Measurements from ENCODE around the gene LNPEP. TPM values are rescaled to one million over a fixed set of nuclear protein-coding genes. Genes with fewer than 3 reads are reported as not detected.

LNPEP gene
- total RNA-seq, 3 donors from 2014 or later, result 20.3 to 22.9 (median 20.6) TPM

GRCh38 chr5:97009921-97010320 is 74.0 kb downstream of the LNPEP start:
- Mint-ChIP-seq H3K4me1 (ENCODE audit: low read depth) (peaks cover 25% of the 10 kb centered on the region), H3K4me3 (no peak overlapping the region)

GRCh38 chr5:97010606-97011005 is 74.7 kb downstream of the LNPEP start:
- no peak overlapping the region for H3K4me3 Mint-ChIP-seq
- no peaks in the 10 kb centered on the region for H3K27me3 Mint-ChIP-seq (ENCODE audit: low read depth)
- H3K36me3 Mint-ChIP-seq (ENCODE audit: insufficient read depth), result peaks cover 24% of the 10 kb centered on the region
- no peaks in the 10 kb centered on the region for H3K9me3 Mint-ChIP-seq
- peaks cover 22% of the 10 kb centered on the region for H3K4me1 Mint-ChIP-seq (ENCODE audit: low read depth)
- ATAC-seq (no peak), DNase-seq (no peak)

More at GRCh38 chr5:97009921-97010320, 74.0 kb downstream of the LNPEP start:
- DNase-seq (no peak), ATAC-seq (no peak)
- Mint-ChIP-seq H3K9me3 (no peaks in the 10 kb centered on the region), H3K36me3 (ENCODE audit: insufficient read depth) (peaks cover 19% of the 10 kb centered on the region), H3K27me3 (ENCODE audit: low read depth) (no peaks in the 10 kb centered on the region)

GRCh38 chr5:97011567-97011966 is 75.7 kb downstream of the LNPEP start:
- Mint-ChIP-seq H3K4me3 (no peak overlapping the region), H3K4me1 (ENCODE audit: low read depth) (peaks cover 22% of the 10 kb centered on the region), H3K9me3 (no peaks in the 10 kb centered on the region), H3K27me3 (ENCODE audit: low read depth) (no peaks in the 10 kb centered on the region), H3K36me3 (ENCODE audit: insufficient read depth) (peaks cover 25% of the 10 kb centered on the region)
- DNase-seq (no peak), ATAC-seq (no peak)

GRCh38 chr5:97019435-97020117 is 83.7 kb downstream of the LNPEP start:
- H3K4me3 Mint-ChIP-seq, result no peak overlapping the region
- H3K4me1 Mint-ChIP-seq (ENCODE audit: low read depth), result peaks cover 18% of the 10 kb centered on the region
- no peaks in the 10 kb centered on the region for H3K9me3 Mint-ChIP-seq
- H3K27me3 Mint-ChIP-seq (ENCODE audit: low read depth), result no peaks in the 10 kb centered on the region
- ATAC-seq, result no peak
- DNase-seq, result no peak
- peaks cover 47% of the 10 kb centered on the region for H3K36me3 Mint-ChIP-seq (ENCODE audit: insufficient read depth)

- Mint-ChIP-seq H3K4me3 (no peak overlapping the region), H3K9me3 (no peaks in the 10 kb centered on the region), H3K4me1 (ENCODE audit: low read depth) (peaks cover 18% of the 10 kb centered on the region), H3K36me3 (ENCODE audit: insufficient read depth) (peaks cover 41% of the 10 kb centered on the region), H3K27me3 (ENCODE audit: low read depth) (no peaks in the 10 kb centered on the region)
- DNase-seq (no peak), ATAC-seq (no peak)
Observed at GRCh38 chr5:97021416-97021815, 85.5 kb downstream of the LNPEP start.

- DNase-seq (no peak), ATAC-seq (peak in 1 of 2 donors; percentile 55)
- Mint-ChIP-seq H3K36me3 (ENCODE audit: insufficient read depth) (peaks cover 37% of the 10 kb centered on the region), H3K4me1 (ENCODE audit: low read depth) (peaks cover 18% of the 10 kb centered on the region), H3K4me3 (no peak overlapping the region), H3K9me3 (no peaks in the 10 kb centered on the region), H3K27me3 (ENCODE audit: low read depth) (no peaks in the 10 kb centered on the region)
Observed at GRCh38 chr5:97022898-97023297, 87.0 kb downstream of the LNPEP start.

GRCh38 chr5:97026721-97027120 is 90.8 kb downstream of the LNPEP start:
- Mint-ChIP-seq H3K4me3 (no peak overlapping the region), H3K4me1 (ENCODE audit: low read depth) (peaks cover 12% of the 10 kb centered on the region), H3K36me3 (ENCODE audit: insufficient read depth) (peaks cover 54% of the 10 kb centered on the region), H3K27me3 (ENCODE audit: low read depth) (no peaks in the 10 kb centered on the region), H3K9me3 (no peaks in the 10 kb centered on the region)
- no peak for ATAC-seq
- no peak for DNase-seq

GRCh38 chr5:97037819-97038218 is 101.9 kb downstream of the LNPEP start:
- H3K9me3 Mint-ChIP-seq, result no peaks in the 10 kb centered on the region
- ATAC-seq (peak; percentile 48 to 62), DNase-seq (no peak)
- H3K4me1 Mint-ChIP-seq (ENCODE audit: low read depth), result no peaks in the 10 kb centered on the region
- H3K36me3 Mint-ChIP-seq (ENCODE audit: insufficient read depth), result peaks cover 29% of the 10 kb centered on the region
- H3K4me3 Mint-ChIP-seq, result no peak overlapping the region
- no peaks in the 10 kb centered on the region for H3K27me3 Mint-ChIP-seq (ENCODE audit: low read depth)

- H3K4me1 Mint-ChIP-seq (ENCODE audit: low read depth), result no peaks in the 10 kb centered on the region
- no peaks in the 10 kb centered on the region for H3K27me3 Mint-ChIP-seq (ENCODE audit: low read depth)
- H3K36me3 Mint-ChIP-seq (ENCODE audit: insufficient read depth), result peaks cover 11% of the 10 kb centered on the region
- ATAC-seq, result no peak
- no peak overlapping the region for H3K4me3 Mint-ChIP-seq
- no peak for DNase-seq
- no peaks in the 10 kb centered on the region for H3K9me3 Mint-ChIP-seq
Observed at GRCh38 chr5:97041239-97041638, 105.4 kb downstream of the LNPEP start.

- no peak overlapping the region for H3K4me3 Mint-ChIP-seq
- H3K36me3 Mint-ChIP-seq (ENCODE audit: insufficient read depth), result no peaks in the 10 kb centered on the region
- H3K9me3 Mint-ChIP-seq, result no peaks in the 10 kb centered on the region
- no peak for ATAC-seq
- no peaks in the 10 kb centered on the region for H3K27me3 Mint-ChIP-seq (ENCODE audit: low read depth)
- DNase-seq, result no peak
- H3K4me1 Mint-ChIP-seq (ENCODE audit: low read depth), result no peaks in the 10 kb centered on the region
Observed at GRCh38 chr5:97042996-97043395, 107.1 kb downstream of the LNPEP start.

- Mint-ChIP-seq H3K27me3 (ENCODE audit: low read depth) (no peaks in the 10 kb centered on the region), H3K4me3 (no peak overlapping the region), H3K4me1 (ENCODE audit: low read depth) (no peaks in the 10 kb centered on the region), H3K9me3 (no peaks in the 10 kb centered on the region), H3K36me3 (ENCODE audit: insufficient read depth) (no peaks in the 10 kb centered on the region)
- DNase-seq (no peak), ATAC-seq (no peak)
Observed at GRCh38 chr5:97043511-97043910, 107.6 kb downstream of the LNPEP start.

GRCh38 chr5:97044052-97044451 is 108.2 kb downstream of the LNPEP start:
- Mint-ChIP-seq H3K4me1 (ENCODE audit: low read depth) (no peaks in the 10 kb centered on the region), H3K4me3 (no peak overlapping the region), H3K36me3 (ENCODE audit: insufficient read depth) (no peaks in the 10 kb centered on the region), H3K9me3 (no peaks in the 10 kb centered on the region), H3K27me3 (ENCODE audit: low read depth) (no peaks in the 10 kb centered on the region)
- ATAC-seq (no peak), DNase-seq (no peak)

GRCh38 chr5:97046270-97046982 is 110.5 kb downstream of the LNPEP start:
- Mint-ChIP-seq H3K27me3 (ENCODE audit: low read depth) (no peaks in the 10 kb centered on the region), H3K4me1 (ENCODE audit: low read depth) (no peaks in the 10 kb centered on the region), H3K4me3 (no peak overlapping the region), H3K36me3 (ENCODE audit: insufficient read depth) (no peaks in the 10 kb centered on the region), H3K9me3 (no peaks in the 10 kb centered on the region)
- DNase-seq (no peak), ATAC-seq (no peak)

GRCh38 chr5:97047076-97047475 is 111.2 kb downstream of the LNPEP start:
- H3K4me3 Mint-ChIP-seq, result no peak overlapping the region
- no peaks in the 10 kb centered on the region for H3K4me1 Mint-ChIP-seq (ENCODE audit: low read depth)
- H3K27me3 Mint-ChIP-seq (ENCODE audit: low read depth), result no peaks in the 10 kb centered on the region
- no peaks in the 10 kb centered on the region for H3K9me3 Mint-ChIP-seq
- ATAC-seq (no peak), DNase-seq (no peak)
- no peaks in the 10 kb centered on the region for H3K36me3 Mint-ChIP-seq (ENCODE audit: insufficient read depth)

- DNase-seq (no peak), ATAC-seq (no peak)
- Mint-ChIP-seq H3K4me3 (no peak overlapping the region), H3K36me3 (ENCODE audit: insufficient read depth) (no peaks in the 10 kb centered on the region), H3K27me3 (ENCODE audit: low read depth) (peaks cover 3% of the 10 kb centered on the region), H3K9me3 (no peaks in the 10 kb centered on the region), H3K4me1 (ENCODE audit: low read depth) (no peaks in the 10 kb centered on the region)
Observed at GRCh38 chr5:97049175-97049574, 113.3 kb downstream of the LNPEP start.
